Hepatocyte (in vitro differentiated cells): ENCODE data around the gene ACR. TPM values are rescaled to one million over a fixed set of nuclear protein-coding genes. Genes with fewer than 3 reads are reported as not detected.
A peak's percentile ranks its signal among the peaks of the same experiment; 100 is the strongest.
"Not testable (repeated sequence)": the region's sequence is repeated elsewhere in the genome, so short reads cannot be mapped to it uniquely, and the experiment has no call there.

Experiments used
- DNase-seq: peaks from one replicate; pipeline ENCODE4 v3.0.0-alpha.2; 2016; ENCODE audit warnings: low spot score
- H2AFZ ChIP-seq: fragments of 200-600 bp; sonication (generic); 2 replicates; pipeline ENCODE4 v1.6.0; 2016; ENCODE audit warnings: antibody characterized with exemption, mild to moderate bottlenecking
- H3K27ac ChIP-seq: fragments of 200-600 bp; sonication (generic); 2 replicates; pipeline ENCODE4 v1.5.1; 2016; ENCODE audit warnings: mild to moderate bottlenecking
- H3K27me3 ChIP-seq: fragments of 200-600 bp; sonication (generic); 2 replicates; pipeline ENCODE4 v1.6.1; 2016
- H3K36me3 ChIP-seq: fragments of 200-600 bp; sonication (generic); replicated peaks from 2 replicates; pipeline ENCODE4 v1.5.1; 2016; ENCODE audit warnings: low read depth; ENCODE audit not compliant: insufficient read depth
- H3K4me1 ChIP-seq: fragments of 200-600 bp; sonication (generic); 2 replicates; pipeline ENCODE4 v1.5.1; 2016; ENCODE audit warnings: mild to moderate bottlenecking, moderate library complexity; ENCODE audit not compliant: insufficient read depth
- H3K4me2 ChIP-seq: fragments of 200-600 bp; sonication (generic); 2 replicates; pipeline ENCODE4 v1.6.0; 2016
- H3K4me3 ChIP-seq: fragments of 200-600 bp; sonication (generic); 2 replicates; pipeline ENCODE4 v1.5.1; 2016; ENCODE audit warnings: mild to moderate bottlenecking
- H3K79me2 ChIP-seq: fragments of 200-600 bp; sonication (generic); 2 replicates; pipeline ENCODE4 v1.6.0; 2017; ENCODE audit warnings: mild to moderate bottlenecking
- H3K9me2 ChIP-seq: fragments of 200-600 bp; sonication (generic); replicated peaks from 2 replicates; pipeline ENCODE4 v1.6.0; 2017; ENCODE audit warnings: mild to moderate bottlenecking; ENCODE audit not compliant: insufficient read depth
- H3K9me3 ChIP-seq: fragments of 200-600 bp; sonication (generic); 2 replicates; pipeline ENCODE4 v1.5.1; 2016; ENCODE audit warnings: low read depth, mild to moderate bottlenecking
- H4K20me1 ChIP-seq: fragments of 200-600 bp; sonication (generic); 2 replicates; pipeline ENCODE4 v1.6.0; 2016; ENCODE audit warnings: mild to moderate bottlenecking; ENCODE audit not compliant: insufficient read depth, poor library complexity, severe bottlenecking
- EZH2 ChIP-seq: fragments of 200-600 bp; sonication (generic); IDR thresholded peaks from 2 replicates; pipeline ENCODE4 v1.6.1; 2016; ENCODE audit warnings: antibody characterized with exemption, mild to moderate bottlenecking, borderline replicate concordance
- EZH2phosphoT487 ChIP-seq: fragments of 200-600 bp; sonication (generic); IDR thresholded peaks from one replicate; pipeline ENCODE4 v1.6.1; 2018; ENCODE audit warnings: antibody characterized with exemption, mild to moderate bottlenecking, low read depth, moderate library complexity; ENCODE audit not compliant: unreplicated experiment, severe bottlenecking
- WGBS: methylation state at CpG from one replicate; pipeline ENCODE4 v1.1.6; 2016; ENCODE audit warnings: low lambda C conversion rate; ENCODE audit errors: missing lambda C conversion rate; 5-methylcytosine and 5-hydroxymethylcytosine counted together
- polyA plus RNA-seq: library from polyadenylated mRNA; unstranded; fragments of >200 nt; fragmentation: Nextera tagmentation; extraction: Ambion mirVana; gene quantifications from 2 replicates; pipeline ENCODE4 v1.2.1, GENCODE V29; 2016
- total RNA-seq: library from RNA; depleted of rRNA; stranded (reverse); fragments of >200 nt; gene quantifications from 2 replicates; pipeline ENCODE4 v1.2.3, GENCODE V29; 2014
- TF ChIP-seq, protein P1 (sequence below): fragments of 200-600 bp; sonication (generic); IDR thresholded peaks from 2 replicates; pipeline ENCODE4 v1.5.1; 2016; ENCODE audit warnings: antibody characterized with exemption, mild to moderate bottlenecking; ENCODE audit not compliant: poor library complexity

ACR gene
- total and polyA plus RNA-seq, 2 experiments from 2014 or later = not detected

DNA sequence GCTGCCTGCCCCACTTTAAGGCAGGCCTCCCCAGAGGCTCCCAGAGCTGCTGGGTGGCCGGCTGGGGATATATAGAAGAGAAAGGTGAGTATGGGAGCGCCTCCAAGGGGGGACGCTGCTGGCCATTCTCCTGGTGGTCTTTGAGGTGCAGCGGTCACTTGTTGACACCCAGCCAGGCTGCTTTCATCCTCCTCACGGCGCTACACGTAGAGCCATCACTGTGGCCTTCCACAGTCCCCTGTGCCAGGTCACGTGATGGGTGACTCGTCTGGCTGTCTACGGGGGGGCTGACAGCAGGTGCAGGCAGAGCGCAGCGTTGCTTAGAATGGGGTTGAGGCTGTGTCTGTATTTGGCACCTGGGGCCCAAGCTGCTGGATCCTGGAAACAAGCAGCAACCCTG lies 1.9 kb downstream of the ACR start:
- Histone ChIP-seq H3K4me2 (no peak overlapping the region), H3K27ac (no peak overlapping the region), H2AFZ (no peak overlapping the region), H3K27me3 (peaks cover 3% of the 10 kb centered on the region), H3K4me3 (no peak overlapping the region), H3K79me2 (no peaks in the 10 kb centered on the region), H3K36me3 (no peaks in the 10 kb centered on the region), H3K9me3 (no peaks in the 10 kb centered on the region), H3K9me2 (no peaks in the 10 kb centered on the region), H3K4me1 (no peaks in the 10 kb centered on the region), H4K20me1 (no peaks in the 10 kb centered on the region)
- no peak for DNase-seq
- TF ChIP-seq EZH2 (no peak), EZH2phosphoT487 (no peak)
- TF ChIP-seq, protein P1, sequence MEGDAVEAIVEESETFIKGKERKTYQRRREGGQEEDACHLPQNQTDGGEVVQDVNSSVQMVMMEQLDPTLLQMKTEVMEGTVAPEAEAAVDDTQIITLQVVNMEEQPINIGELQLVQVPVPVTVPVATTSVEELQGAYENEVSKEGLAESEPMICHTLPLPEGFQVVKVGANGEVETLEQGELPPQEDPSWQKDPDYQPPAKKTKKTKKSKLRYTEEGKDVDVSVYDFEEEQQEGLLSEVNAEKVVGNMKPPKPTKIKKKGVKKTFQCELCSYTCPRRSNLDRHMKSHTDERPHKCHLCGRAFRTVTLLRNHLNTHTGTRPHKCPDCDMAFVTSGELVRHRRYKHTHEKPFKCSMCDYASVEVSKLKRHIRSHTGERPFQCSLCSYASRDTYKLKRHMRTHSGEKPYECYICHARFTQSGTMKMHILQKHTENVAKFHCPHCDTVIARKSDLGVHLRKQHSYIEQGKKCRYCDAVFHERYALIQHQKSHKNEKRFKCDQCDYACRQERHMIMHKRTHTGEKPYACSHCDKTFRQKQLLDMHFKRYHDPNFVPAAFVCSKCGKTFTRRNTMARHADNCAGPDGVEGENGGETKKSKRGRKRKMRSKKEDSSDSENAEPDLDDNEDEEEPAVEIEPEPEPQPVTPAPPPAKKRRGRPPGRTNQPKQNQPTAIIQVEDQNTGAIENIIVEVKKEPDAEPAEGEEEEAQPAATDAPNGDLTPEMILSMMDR = no peak
- WGBS = 83% methylated on average over 12 of the region's 12 CpGs

DNA sequence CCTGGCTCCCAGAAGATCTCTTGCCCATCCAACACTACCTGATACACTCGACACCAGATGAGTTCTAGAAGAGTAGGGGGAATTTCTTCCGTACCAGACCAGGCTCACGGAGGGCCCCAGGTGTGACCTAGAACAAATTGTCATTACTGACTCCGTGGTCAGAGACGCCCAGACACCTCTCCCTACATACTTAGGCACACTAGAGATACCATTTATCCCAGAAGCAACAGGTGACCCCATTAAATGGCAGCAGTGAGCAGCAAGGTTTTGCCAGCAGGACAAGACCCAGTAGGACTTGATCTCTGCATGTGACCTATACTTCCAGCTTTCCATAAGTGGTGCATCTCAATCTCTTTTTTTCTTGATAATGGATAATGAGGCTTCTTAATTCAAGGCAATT lies 2.7 kb downstream of the ACR start:
- H3K27me3 ChIP-seq, H4K20me1 ChIP-seq, H3K4me2 ChIP-seq, H3K4me3 ChIP-seq, H3K9me3 ChIP-seq, H3K9me2 ChIP-seq, H3K79me2 ChIP-seq, DNase-seq, H2AFZ ChIP-seq, H3K27ac ChIP-seq, H3K36me3 ChIP-seq, H3K4me1 ChIP-seq: not testable (repeated sequence)
- WGBS = 78% methylated on average over 5 of the region's 5 CpGs

DNA sequence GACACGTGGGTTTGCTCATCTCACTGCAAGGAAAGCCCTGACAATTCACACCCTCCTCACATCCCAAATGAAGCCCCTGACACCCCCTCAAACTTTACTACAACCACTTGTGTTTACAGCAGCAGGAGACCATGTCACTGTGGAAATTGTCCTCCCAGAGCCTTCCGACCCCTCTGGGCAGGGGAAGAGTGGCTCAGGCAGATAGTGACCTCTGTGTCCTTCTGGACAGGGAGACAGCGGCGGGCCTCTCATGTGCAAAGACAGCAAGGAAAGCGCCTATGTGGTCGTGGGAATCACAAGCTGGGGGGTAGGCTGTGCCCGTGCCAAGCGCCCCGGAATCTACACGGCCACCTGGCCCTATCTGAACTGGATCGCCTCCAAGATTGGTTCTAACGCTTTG lies 6.4 kb downstream of the ACR start:
- H3K9me2 ChIP-seq, H3K36me3 ChIP-seq, H3K27me3 ChIP-seq, H3K4me1 ChIP-seq, H4K20me1 ChIP-seq, H3K4me2 ChIP-seq, H3K79me2 ChIP-seq, DNase-seq, H2AFZ ChIP-seq, H3K4me3 ChIP-seq, H3K9me3 ChIP-seq, H3K27ac ChIP-seq: not testable (repeated sequence)
- 84% methylated on average over 12 of the region's 12 CpGs for whole genome bisulfite sequencing

DNA sequence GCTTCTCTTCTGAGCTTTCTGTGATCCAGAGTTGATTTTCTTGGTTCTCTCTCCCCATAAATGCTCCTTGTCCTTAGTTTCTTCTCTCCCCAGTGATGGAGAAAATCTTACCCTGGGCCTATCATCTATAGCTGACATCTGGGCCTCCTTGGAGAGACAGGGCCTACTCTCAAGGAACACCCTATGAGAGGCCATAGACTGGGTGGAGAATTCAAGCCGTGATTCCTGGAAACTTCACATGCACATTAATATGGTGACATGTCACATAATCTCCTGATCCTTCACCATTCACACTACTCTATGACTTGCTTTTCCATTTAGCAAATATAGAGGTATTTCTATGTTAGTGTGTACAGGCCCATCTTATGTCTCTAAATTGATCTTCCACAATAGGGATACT lies 9.5 kb downstream of the ACR start:
- not testable (repeated sequence) for H4K20me1 ChIP-seq, H3K4me3 ChIP-seq, H3K9me3 ChIP-seq, DNase-seq, H3K9me2 ChIP-seq, H3K4me2 ChIP-seq, H3K4me1 ChIP-seq, H3K27me3 ChIP-seq, H3K27ac ChIP-seq, H3K36me3 ChIP-seq, H2AFZ ChIP-seq, H3K79me2 ChIP-seq
- 88% methylated on average over 1 of the region's 1 CpG for WGBS

- not testable (repeated sequence) for H4K20me1 ChIP-seq, H3K4me2 ChIP-seq, DNase-seq, H3K27ac ChIP-seq, H2AFZ ChIP-seq, H3K9me2 ChIP-seq, H3K9me3 ChIP-seq, H3K27me3 ChIP-seq, H3K79me2 ChIP-seq, H3K4me3 ChIP-seq, H3K36me3 ChIP-seq, H3K4me1 ChIP-seq
- 80% methylated on average over 4 of the region's 13 CpGs for WGBS
Observed at GRCh38 chr22:50748630-50749029, 10.6 kb downstream of the ACR start.

DNA sequence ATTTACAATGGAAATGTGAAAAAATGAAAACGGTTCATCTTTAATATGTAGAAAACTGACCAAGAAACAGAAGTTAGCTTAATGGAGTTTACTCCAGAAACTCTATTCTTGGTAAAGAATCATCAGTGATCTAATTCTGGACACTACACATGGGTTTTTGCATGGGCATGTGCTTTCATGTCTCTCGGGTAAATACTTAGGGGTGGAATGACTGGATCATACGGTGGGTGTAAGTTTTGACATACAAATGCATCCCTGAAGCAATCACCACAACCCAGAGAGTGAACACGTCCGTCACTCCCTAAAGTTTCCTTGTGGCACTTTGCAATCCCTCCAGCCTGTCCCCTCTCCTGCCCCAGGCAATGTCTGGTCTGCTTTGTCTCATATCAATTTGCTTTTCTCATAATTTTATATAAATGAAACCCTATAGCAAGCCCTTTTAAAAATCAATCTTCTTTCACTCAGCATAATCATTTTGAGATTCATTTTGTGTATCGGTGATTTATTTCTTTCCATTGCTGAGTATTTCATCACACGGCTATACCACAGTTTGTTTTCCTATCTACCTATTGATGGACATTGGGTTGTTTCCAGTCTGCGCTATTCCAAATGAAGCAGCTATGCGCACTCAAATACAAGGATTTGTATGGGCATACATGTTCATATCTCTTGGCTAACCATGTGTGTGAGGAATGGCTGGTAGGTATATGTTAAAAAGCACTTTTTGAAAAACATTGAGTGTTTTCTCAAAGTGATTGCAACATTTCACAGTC lies 11.5 kb downstream of the ACR start:
- not testable (repeated sequence) for H4K20me1 ChIP-seq, DNase-seq, H3K9me2 ChIP-seq, H3K4me1 ChIP-seq, H3K79me2 ChIP-seq, H3K9me3 ChIP-seq, H3K36me3 ChIP-seq, H3K27ac ChIP-seq, H2AFZ ChIP-seq, H3K27me3 ChIP-seq, H3K4me3 ChIP-seq, H3K4me2 ChIP-seq
- 81% methylated on average over 9 of the region's 9 CpGs for WGBS

DNA sequence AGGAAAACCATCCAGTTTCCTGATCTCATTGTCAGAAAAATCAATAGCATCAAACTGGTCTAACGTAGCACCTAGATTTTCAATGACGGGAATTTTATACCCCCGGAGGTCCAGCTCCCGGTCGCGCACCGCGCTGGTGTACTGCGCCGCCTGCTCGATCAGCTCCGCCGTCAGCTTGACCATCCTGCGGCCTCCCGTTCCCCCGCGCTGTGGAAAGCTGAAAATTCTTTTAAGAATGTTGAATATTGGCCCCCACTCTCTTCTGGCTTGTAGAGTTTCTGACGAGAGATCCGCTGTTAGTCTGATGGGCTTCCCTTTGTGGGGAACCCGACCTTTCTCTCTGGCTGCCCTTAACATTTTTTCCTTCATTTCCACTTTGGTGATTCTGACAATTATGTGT lies 17.2 kb downstream of the ACR start:
- H3K9me2 ChIP-seq, H3K4me3 ChIP-seq, DNase-seq, H2AFZ ChIP-seq, H3K4me1 ChIP-seq, H3K36me3 ChIP-seq, H3K27me3 ChIP-seq, H4K20me1 ChIP-seq, H3K4me2 ChIP-seq, H3K79me2 ChIP-seq, H3K27ac ChIP-seq, H3K9me3 ChIP-seq: not testable (repeated sequence)
- 94% methylated on average over 20 of the region's 20 CpGs for WGBS

GRCh38 chr22:50756406-50756805 lies 18.4 kb downstream of the ACR start:
- DNase-seq, H3K9me3 ChIP-seq, H3K4me1 ChIP-seq, H2AFZ ChIP-seq, H4K20me1 ChIP-seq, H3K4me3 ChIP-seq, H3K36me3 ChIP-seq, H3K9me2 ChIP-seq, H3K27ac ChIP-seq, H3K27me3 ChIP-seq, H3K79me2 ChIP-seq: not testable (repeated sequence)
- peak overlapping the region; percentile 59 for H3K4me2 ChIP-seq
- 10% methylated on average over 6 of the region's 9 CpGs for WGBS
